ENCODE results near the gene SEMA4D.

SEMA4D gene

DNA sequence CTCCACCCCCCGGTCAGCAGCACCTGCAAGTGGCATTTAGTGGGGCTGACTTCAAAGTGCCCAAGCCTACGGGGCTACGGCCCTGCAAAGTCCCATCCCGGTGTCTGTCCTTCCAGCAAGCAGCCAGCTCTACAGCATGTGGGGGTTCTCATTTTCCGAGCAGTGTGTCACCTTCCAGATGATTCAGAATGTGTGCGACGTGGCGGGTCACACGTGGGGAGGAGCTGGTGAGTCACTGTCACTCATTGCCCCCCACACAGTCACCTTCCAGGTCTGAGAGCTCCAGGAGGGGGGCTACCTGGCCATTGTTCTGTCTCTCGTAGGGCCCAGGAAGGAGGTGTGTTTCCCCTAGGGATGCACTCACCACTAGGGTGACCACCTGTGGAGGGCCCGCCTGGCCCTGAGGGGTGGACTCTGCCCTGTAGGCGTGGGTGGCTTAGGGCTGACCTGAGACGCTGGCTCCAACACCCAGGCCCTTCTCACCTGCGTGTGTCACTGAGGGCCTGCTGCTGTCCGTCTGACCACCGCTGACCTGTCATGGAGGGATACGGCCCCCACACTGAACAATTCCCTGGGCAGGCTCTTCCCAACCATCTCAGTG is 70.2 kb downstream of the SEMA4D start:
- H3K4me3 ChIP-seq (ENCODE audit: low read depth in 1 of 2, low read length in 1 of 2) = no peak overlapping the region
- H3K27ac ChIP-seq = peak overlapping the region; percentile 77
- TF ChIP-seq, protein P1, sequence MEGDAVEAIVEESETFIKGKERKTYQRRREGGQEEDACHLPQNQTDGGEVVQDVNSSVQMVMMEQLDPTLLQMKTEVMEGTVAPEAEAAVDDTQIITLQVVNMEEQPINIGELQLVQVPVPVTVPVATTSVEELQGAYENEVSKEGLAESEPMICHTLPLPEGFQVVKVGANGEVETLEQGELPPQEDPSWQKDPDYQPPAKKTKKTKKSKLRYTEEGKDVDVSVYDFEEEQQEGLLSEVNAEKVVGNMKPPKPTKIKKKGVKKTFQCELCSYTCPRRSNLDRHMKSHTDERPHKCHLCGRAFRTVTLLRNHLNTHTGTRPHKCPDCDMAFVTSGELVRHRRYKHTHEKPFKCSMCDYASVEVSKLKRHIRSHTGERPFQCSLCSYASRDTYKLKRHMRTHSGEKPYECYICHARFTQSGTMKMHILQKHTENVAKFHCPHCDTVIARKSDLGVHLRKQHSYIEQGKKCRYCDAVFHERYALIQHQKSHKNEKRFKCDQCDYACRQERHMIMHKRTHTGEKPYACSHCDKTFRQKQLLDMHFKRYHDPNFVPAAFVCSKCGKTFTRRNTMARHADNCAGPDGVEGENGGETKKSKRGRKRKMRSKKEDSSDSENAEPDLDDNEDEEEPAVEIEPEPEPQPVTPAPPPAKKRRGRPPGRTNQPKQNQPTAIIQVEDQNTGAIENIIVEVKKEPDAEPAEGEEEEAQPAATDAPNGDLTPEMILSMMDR (IDR thresholded peaks at IDR 0.05) = no peak
- H3K27me3 ChIP-seq = no peaks in the 10 kb centered on the region
- H3K4me1 ChIP-seq (ENCODE audit: control insufficient read depth in 1 of 2, insufficient read depth in 1 of 2, low read depth in 1 of 2, low read length in 1 of 2) = peaks cover 45 to 62% of the 10 kb centered on the region in 2 experiments
- H3K36me3 ChIP-seq = peaks cover 22% of the 10 kb centered on the region
- H3K9me3 ChIP-seq = no peaks in the 10 kb centered on the region

- peak overlapping the region; percentile 19 to 31 for H3K4me3 ChIP-seq (ENCODE audit: low read depth in 1 of 2, low read length in 1 of 2)
- H3K27me3 ChIP-seq = no peaks in the 10 kb centered on the region
- H3K36me3 ChIP-seq = peaks cover 30% of the 10 kb centered on the region
- H3K4me1 ChIP-seq (ENCODE audit: control insufficient read depth in 1 of 2, insufficient read depth in 1 of 2, low read depth in 1 of 2, low read length in 1 of 2) = peaks cover 44 to 66% of the 10 kb centered on the region in 2 experiments
- H3K9me3 ChIP-seq = no peaks in the 10 kb centered on the region
- H3K27ac ChIP-seq = peak overlapping the region; percentile 77
- TF ChIP-seq, protein P1 (IDR thresholded peaks at IDR 0.05) = no peak
Observed at GRCh38 chr9:89426384-89426961, 71.4 kb downstream of the SEMA4D start.

GRCh38 chr9:89425921-89426383 is 72.0 kb downstream of the SEMA4D start:
- H3K4me1 ChIP-seq (ENCODE audit: control insufficient read depth in 1 of 2, insufficient read depth in 1 of 2, low read depth in 1 of 2, low read length in 1 of 2) = peaks cover 47 to 71% of the 10 kb centered on the region in 2 experiments
- no peaks in the 10 kb centered on the region for H3K27me3 ChIP-seq
- H3K9me3 ChIP-seq = no peaks in the 10 kb centered on the region
- peaks cover 30% of the 10 kb centered on the region for H3K36me3 ChIP-seq
- TF ChIP-seq, protein P1 (IDR thresholded peaks at IDR 0.05) = no peak
- peak overlapping the region; percentile 19 to 31 for H3K4me3 ChIP-seq (ENCODE audit: low read depth in 1 of 2, low read length in 1 of 2)
- H3K27ac ChIP-seq = peak overlapping the region; percentile 77

GRCh38 chr9:89425024-89425805 is 72.7 kb downstream of the SEMA4D start:
- H3K9me3 ChIP-seq = no peaks in the 10 kb centered on the region
- peak overlapping the region; percentile 77 for H3K27ac ChIP-seq
- TF ChIP-seq, protein P1 (IDR thresholded peaks at IDR 0.05) = no peak
- peaks cover 30% of the 10 kb centered on the region for H3K36me3 ChIP-seq
- peaks cover 44 to 72% of the 10 kb centered on the region in 2 experiments for H3K4me1 ChIP-seq (ENCODE audit: control insufficient read depth in 1 of 2, insufficient read depth in 1 of 2, low read depth in 1 of 2, low read length in 1 of 2)
- no peaks in the 10 kb centered on the region for H3K27me3 ChIP-seq
- peak overlapping the region in 1 of 2 experiments; percentile 31 for H3K4me3 ChIP-seq (ENCODE audit: low read depth in 1 of 2, low read length in 1 of 2)

- peak overlapping the region; percentile 72 for H3K27ac ChIP-seq
Observed at GRCh38 chr9:89422151-89422975, 75.5 kb downstream of the SEMA4D start.

More at GRCh38 chr9:89422151-89422975, 75.5 kb downstream of the SEMA4D start:
- no peak overlapping the region for H3K4me3 ChIP-seq (ENCODE audit: low read depth in 1 of 2, low read length in 1 of 2)
- H3K4me1 ChIP-seq (ENCODE audit: control insufficient read depth in 1 of 2, insufficient read depth in 1 of 2, low read depth in 1 of 2, low read length in 1 of 2) = peaks cover 46 to 74% of the 10 kb centered on the region in 2 experiments
- TF ChIP-seq, protein P1 (IDR thresholded peaks at IDR 0.05) = no peak
- no peaks in the 10 kb centered on the region for H3K9me3 ChIP-seq
- no peaks in the 10 kb centered on the region for H3K27me3 ChIP-seq
- H3K36me3 ChIP-seq = peaks cover 17% of the 10 kb centered on the region

Measured in neutrophil (primary cell).